SH-SY5Y (cell line): ENCODE measurements around the gene UQCRFS1.

Experiments used
- GATA2 ChIP-seq: IDR thresholded peaks from 2 replicates; pipeline ENCODE4 v1.6.1; 2011; ENCODE audit warnings: mild to moderate bottlenecking, low read depth, low read length
- GATA3 ChIP-seq: IDR thresholded peaks from 2 replicates; pipeline ENCODE4 v1.6.1; 2011; ENCODE audit warnings: low read depth, mild to moderate bottlenecking, low read length, moderate library complexity

GRCh38 chr19:29173896-29174295 lies 39.1 kb downstream of the UQCRFS1 start:
- TF ChIP-seq GATA2 (no peak), GATA3 (no peak)
